Measurements from ENCODE around the gene CSH2. TPM values are rescaled to one million over a fixed set of nuclear protein-coding genes. Genes with fewer than 3 reads are reported as not detected.

CSH2 gene
- total and polyA plus RNA-seq, 2 of the 13 experiments (the other 11 are each of a cell fraction or from before 2014, with no cell fraction given): not detected

DNA sequence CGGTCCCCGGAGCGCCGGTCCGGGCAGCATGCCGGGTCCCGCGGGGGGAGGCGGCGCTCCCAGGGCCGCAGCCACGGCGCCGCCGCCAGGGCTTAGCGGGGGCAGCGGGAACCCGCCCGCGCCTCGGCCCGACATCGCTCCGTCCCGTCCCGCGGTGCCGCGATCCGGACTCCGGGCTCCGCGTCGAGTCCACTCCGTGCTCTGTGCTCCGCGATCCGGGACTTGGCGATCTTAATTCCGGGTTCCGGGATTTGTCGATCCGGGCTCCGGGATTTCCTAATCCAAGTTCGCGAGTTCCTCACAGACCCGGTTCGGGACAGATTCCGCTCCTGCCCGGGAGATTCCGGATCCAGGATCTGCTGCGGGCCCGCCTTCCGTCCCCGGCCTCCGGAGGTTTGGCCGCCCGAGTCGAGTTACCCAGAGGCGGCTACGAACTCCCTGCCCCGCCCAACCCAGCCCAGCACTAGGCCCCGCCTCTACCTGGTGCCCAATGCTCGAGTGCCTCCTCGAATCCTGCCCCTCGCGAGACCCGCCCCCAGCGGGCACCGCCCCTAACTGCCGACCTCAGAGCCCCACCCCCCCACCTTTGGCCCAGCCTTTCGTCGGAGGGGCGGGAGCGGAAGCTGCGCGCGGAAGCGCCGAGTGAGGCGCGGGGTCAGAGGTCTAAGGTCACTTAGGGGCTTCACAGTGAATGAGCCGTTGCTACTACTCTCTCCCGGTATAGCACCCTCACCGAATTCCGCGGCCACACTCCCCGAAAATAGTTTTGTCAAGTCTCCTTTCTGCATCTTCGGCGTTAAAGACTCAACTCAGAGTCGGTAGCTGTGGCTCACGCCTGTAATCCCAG lies 30.7 kb downstream of the CSH2 start, which contains the start of gene SMARCD2 (continued):
- TF ChIP-seq CHD4 (IDR thresholded peaks at IDR 0.05; ENCODE audit: borderline replicate concordance, low read length) (peak; percentile 98), ZNF275 (CRISPR knock-in tag; IDR thresholded peaks at IDR 0.05; ENCODE audit: borderline replicate concordance) (peak; percentile 89; the same call in 1 of the 2 replicates), GLI4 (CRISPR knock-in tag; IDR thresholded peaks at IDR 0.05; ENCODE audit: borderline replicate concordance) (peak; percentile 26; the same call in 1 of the 2 replicates), ZNF776 (CRISPR knock-in tag; IDR thresholded peaks at IDR 0.05) (peak; percentile 20), ETV6 (CRISPR knock-in tag; conservative IDR thresholded peaks at IDR 0.05) (peak; percentile 97), ZNF563 (CRISPR knock-in tag; IDR thresholded peaks at IDR 0.05) (peak; percentile 97), FOXP1 (IDR thresholded peaks at IDR 0.05) (no peak; the same call in 1 of the 2 replicates), FOXP1 (CRISPR knock-in tag; IDR thresholded peaks at IDR 0.05) (peak; percentile 59)
- TF ChIP-seq, protein P1, sequence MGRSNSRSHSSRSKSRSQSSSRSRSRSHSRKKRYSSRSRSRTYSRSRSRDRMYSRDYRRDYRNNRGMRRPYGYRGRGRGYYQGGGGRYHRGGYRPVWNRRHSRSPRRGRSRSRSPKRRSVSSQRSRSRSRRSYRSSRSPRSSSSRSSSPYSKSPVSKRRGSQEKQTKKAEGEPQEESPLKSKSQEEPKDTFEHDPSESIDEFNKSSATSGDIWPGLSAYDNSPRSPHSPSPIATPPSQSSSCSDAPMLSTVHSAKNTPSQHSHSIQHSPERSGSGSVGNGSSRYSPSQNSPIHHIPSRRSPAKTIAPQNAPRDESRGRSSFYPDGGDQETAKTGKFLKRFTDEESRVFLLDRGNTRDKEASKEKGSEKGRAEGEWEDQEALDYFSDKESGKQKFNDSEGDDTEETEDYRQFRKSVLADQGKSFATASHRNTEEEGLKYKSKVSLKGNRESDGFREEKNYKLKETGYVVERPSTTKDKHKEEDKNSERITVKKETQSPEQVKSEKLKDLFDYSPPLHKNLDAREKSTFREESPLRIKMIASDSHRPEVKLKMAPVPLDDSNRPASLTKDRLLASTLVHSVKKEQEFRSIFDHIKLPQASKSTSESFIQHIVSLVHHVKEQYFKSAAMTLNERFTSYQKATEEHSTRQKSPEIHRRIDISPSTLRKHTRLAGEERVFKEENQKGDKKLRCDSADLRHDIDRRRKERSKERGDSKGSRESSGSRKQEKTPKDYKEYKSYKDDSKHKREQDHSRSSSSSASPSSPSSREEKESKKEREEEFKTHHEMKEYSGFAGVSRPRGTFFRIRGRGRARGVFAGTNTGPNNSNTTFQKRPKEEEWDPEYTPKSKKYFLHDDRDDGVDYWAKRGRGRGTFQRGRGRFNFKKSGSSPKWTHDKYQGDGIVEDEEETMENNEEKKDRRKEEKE (IDR thresholded peaks at IDR 0.05): no peak
- TF ChIP-seq, protein P2, sequence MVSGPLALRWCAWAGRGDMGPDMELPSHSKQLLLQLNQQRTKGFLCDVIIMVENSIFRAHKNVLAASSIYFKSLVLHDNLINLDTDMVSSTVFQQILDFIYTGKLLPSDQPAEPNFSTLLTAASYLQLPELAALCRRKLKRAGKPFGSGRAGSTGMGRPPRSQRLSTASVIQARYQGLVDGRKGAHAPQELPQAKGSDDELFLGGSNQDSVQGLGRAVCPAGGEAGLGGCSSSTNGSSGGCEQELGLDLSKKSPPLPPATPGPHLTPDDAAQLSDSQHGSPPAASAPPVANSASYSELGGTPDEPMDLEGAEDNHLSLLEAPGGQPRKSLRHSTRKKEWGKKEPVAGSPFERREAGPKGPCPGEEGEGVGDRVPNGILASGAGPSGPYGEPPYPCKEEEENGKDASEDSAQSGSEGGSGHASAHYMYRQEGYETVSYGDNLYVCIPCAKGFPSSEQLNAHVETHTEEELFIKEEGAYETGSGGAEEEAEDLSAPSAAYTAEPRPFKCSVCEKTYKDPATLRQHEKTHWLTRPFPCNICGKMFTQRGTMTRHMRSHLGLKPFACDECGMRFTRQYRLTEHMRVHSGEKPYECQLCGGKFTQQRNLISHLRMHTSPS (CRISPR knock-in tag; IDR thresholded peaks at IDR 0.05; ENCODE audit: low read depth): peak; percentile 21; the same call in 1 of the 2 replicates
- TF ChIP-seq, protein P3, sequence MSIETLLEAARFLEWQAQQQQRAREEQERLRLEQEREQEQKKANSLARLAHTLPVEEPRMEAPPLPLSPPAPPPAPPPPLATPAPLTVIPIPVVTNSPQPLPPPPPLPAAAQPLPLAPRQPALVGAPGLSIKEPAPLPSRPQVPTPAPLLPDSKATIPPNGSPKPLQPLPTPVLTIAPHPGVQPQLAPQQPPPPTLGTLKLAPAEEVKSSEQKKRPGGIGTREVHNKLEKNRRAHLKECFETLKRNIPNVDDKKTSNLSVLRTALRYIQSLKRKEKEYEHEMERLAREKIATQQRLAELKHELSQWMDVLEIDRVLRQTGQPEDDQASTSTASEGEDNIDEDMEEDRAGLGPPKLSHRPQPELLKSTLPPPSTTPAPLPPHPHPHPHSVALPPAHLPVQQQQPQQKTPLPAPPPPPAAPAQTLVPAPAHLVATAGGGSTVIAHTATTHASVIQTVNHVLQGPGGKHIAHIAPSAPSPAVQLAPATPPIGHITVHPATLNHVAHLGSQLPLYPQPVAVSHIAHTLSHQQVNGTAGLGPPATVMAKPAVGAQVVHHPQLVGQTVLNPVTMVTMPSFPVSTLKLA (IDR thresholded peaks at IDR 0.05): no peak
- TF ChIP-seq, protein P4, sequence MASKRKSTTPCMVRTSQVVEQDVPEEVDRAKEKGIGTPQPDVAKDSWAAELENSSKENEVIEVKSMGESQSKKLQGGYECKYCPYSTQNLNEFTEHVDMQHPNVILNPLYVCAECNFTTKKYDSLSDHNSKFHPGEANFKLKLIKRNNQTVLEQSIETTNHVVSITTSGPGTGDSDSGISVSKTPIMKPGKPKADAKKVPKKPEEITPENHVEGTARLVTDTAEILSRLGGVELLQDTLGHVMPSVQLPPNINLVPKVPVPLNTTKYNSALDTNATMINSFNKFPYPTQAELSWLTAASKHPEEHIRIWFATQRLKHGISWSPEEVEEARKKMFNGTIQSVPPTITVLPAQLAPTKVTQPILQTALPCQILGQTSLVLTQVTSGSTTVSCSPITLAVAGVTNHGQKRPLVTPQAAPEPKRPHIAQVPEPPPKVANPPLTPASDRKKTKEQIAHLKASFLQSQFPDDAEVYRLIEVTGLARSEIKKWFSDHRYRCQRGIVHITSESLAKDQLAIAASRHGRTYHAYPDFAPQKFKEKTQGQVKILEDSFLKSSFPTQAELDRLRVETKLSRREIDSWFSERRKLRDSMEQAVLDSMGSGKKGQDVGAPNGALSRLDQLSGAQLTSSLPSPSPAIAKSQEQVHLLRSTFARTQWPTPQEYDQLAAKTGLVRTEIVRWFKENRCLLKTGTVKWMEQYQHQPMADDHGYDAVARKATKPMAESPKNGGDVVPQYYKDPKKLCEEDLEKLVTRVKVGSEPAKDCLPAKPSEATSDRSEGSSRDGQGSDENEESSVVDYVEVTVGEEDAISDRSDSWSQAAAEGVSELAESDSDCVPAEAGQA (IDR thresholded peaks at IDR 0.05; ENCODE audit: low read depth): peak; percentile 74
- TF ChIP-seq, protein P4 (CRISPR knock-in tag; IDR thresholded peaks at IDR 0.05; ENCODE audit: borderline replicate concordance): peak; percentile 94; the same call in 1 of the 2 replicates
